Neural cell (in vitro differentiated cells): ENCODE data around the gene FNDC7. TPM values are rescaled to one million over a fixed set of nuclear protein-coding genes. Genes with fewer than 3 reads are reported as not detected.
"Not testable (repeated sequence)": the region's sequence is repeated elsewhere in the genome, so short reads cannot be mapped to it uniquely, and the experiment has no call there.

ENCODE experiments used
- H2AFZ ChIP-seq: fragments of 200-600, 300-800 bp; sonication (generic), shearing (Covaris generic); 2 replicates; pipeline ENCODE4 v1.6.0; 2014; ENCODE audit warnings: low read depth, mild to moderate bottlenecking, antibody characterized with exemption, low read length, moderate library complexity
- H3F3A ChIP-seq: fragments of 200-600 bp; shearing (Covaris generic); 2 replicates; pipeline ENCODE4 v1.6.1; 2016; ENCODE audit warnings: mild to moderate bottlenecking, moderate library complexity, mixed read lengths, antibody characterized with exemption, low read length; ENCODE audit not compliant: insufficient read depth, poor library complexity, severe bottlenecking
- H3K27ac ChIP-seq: fragments of 200-600, 300-800 bp; sonication (generic), shearing (Covaris generic); 2 replicates; pipeline ENCODE4 v1.5.1; 2014; ENCODE audit warnings: mild to moderate bottlenecking, low read length, moderate library complexity
- H3K27me3 ChIP-seq: fragments of 300-800, 200-600 bp; sonication (generic), shearing (Covaris generic); 2 replicates; pipeline ENCODE4 v1.6.0; 2014; ENCODE audit warnings: mild to moderate bottlenecking, low read depth, low read length, moderate library complexity; ENCODE audit not compliant: insufficient read depth
- H3K36me3 ChIP-seq: fragments of 300-800, 200-600 bp; sonication (generic), shearing (Covaris generic); 2 replicates; pipeline ENCODE4 v1.5.1; 2014; ENCODE audit warnings: mild to moderate bottlenecking, antibody characterized with exemption, low read length, moderate library complexity; ENCODE audit not compliant: insufficient read depth
- H3K4me2 ChIP-seq: fragments of 300-800, 200-600 bp; sonication (generic), shearing (Covaris generic); 2 replicates; pipeline ENCODE4 v1.6.0; 2014; ENCODE audit warnings: mild to moderate bottlenecking, low read length
- H3K4me3 ChIP-seq: fragments of 300-800, 200-600 bp; sonication (generic), shearing (Covaris generic); 2 replicates; pipeline ENCODE4 v1.5.1; 2014; ENCODE audit warnings: mild to moderate bottlenecking, low read length, moderate library complexity
- H3K79me2 ChIP-seq: fragments of 200-600 bp; shearing (Covaris generic); replicated peaks from 2 replicates; pipeline ENCODE4 v1.6.0; 2014; ENCODE audit warnings: mild to moderate bottlenecking, low read length, moderate library complexity; ENCODE audit not compliant: insufficient read depth
- H3K9ac ChIP-seq: fragments of 300-800, 200-600 bp; sonication (generic), shearing (Covaris generic); 2 replicates; pipeline ENCODE4 v1.6.1; 2016; ENCODE audit warnings: mild to moderate bottlenecking, low read length, mixed read lengths
- H3K9me2 ChIP-seq: fragments of 200-600 bp; shearing (Covaris generic); 2 replicates; pipeline ENCODE4 v1.6.1; 2016; ENCODE audit warnings: mild to moderate bottlenecking, low read length, mixed read lengths; ENCODE audit not compliant: insufficient read depth
- H3K9me3 ChIP-seq: fragments of 200-600, 300-800 bp; sonication (generic), shearing (Covaris generic); 2 replicates; pipeline ENCODE4 v1.6.1; 2016; ENCODE audit warnings: mild to moderate bottlenecking, mixed run types, low read length, moderate library complexity, mixed read lengths
- H4K20me1 ChIP-seq: fragments of 200-600 bp; shearing (Covaris generic); 2 replicates; pipeline ENCODE4 v1.6.1; 2016; ENCODE audit warnings: mild to moderate bottlenecking, mixed run types; ENCODE audit not compliant: insufficient read depth
- EP300 ChIP-seq: fragments of 450-650 bp; conservative IDR thresholded peaks from 2 replicates; pipeline ENCODE4 v1.6.1; 2014; ENCODE audit warnings: antibody characterized with exemption, mild to moderate bottlenecking, moderate library complexity; ENCODE audit not compliant: poor library complexity, severe bottlenecking
- EZH2 ChIP-seq: fragments of 200-600, 300-800 bp; shearing (Covaris generic), sonication (generic); IDR thresholded peaks from 2 replicates; pipeline ENCODE4 v1.6.1; 2014; ENCODE audit warnings: antibody characterized with exemption, low read length, borderline replicate concordance, mild to moderate bottlenecking; ENCODE audit not compliant: insufficient read depth, poor library complexity, severe bottlenecking
- MXI1 ChIP-seq: fragments of 450-650 bp; conservative IDR thresholded peaks from 2 replicates; pipeline ENCODE4 v1.6.1; 2014; ENCODE audit warnings: antibody characterized with exemption, mild to moderate bottlenecking; ENCODE audit not compliant: poor library complexity, severe bottlenecking
- POLR2AphosphoS5 ChIP-seq: IDR thresholded peaks from 2 replicates; pipeline ENCODE4 v1.6.1; 2012
- RAD21 ChIP-seq: fragments of 450-650 bp; conservative IDR thresholded peaks from 2 replicates; pipeline ENCODE4 v1.6.1; 2014; ENCODE audit warnings: antibody characterized with exemption, mild to moderate bottlenecking, moderate library complexity
- REST ChIP-seq: IDR thresholded peaks from 2 replicates; pipeline ENCODE4 v1.6.1; 2012; ENCODE audit warnings: borderline replicate concordance
- SMC3 ChIP-seq: fragments of 450-650 bp; conservative IDR thresholded peaks from 2 replicates; pipeline ENCODE4 v1.6.1; 2014; ENCODE audit warnings: antibody characterized with exemption, mild to moderate bottlenecking, moderate library complexity; ENCODE audit not compliant: poor library complexity
- TAF1 ChIP-seq: IDR thresholded peaks from 2 replicates; pipeline ENCODE4 v1.6.1; 2012; ENCODE audit warnings: low read depth
- polyA plus RNA-seq: library from polyadenylated mRNA; depleted of rRNA; stranded (reverse); fragments of >200 nt; gene quantifications from 2 replicates; pipeline ENCODE4 v1.2.3, GENCODE V29; 2014
- TF ChIP-seq, protein P1 (sequence below): fragments of 450-650 bp; IDR thresholded peaks from 2 replicates; pipeline ENCODE4 v1.5.1; 2014; ENCODE audit warnings: antibody characterized with exemption, mild to moderate bottlenecking, moderate library complexity; ENCODE audit not compliant: poor library complexity, severe bottlenecking

Gene FNDC7
- polyA plus RNA-seq, 1 donor from 2014 or later = not detected

- Histone ChIP-seq H4K20me1 (no peaks in the 10 kb centered on the region), H3K4me3 (no peak overlapping the region), H3K4me2 (no peak overlapping the region), H2AFZ (no peak overlapping the region), H3K36me3 (no peaks in the 10 kb centered on the region), H3K9me2 (no peaks in the 10 kb centered on the region), H3K27ac (no peak overlapping the region), H3F3A (no peaks in the 10 kb centered on the region), H3K9me3 (no peaks in the 10 kb centered on the region), H3K27me3 (no peaks in the 10 kb centered on the region), H3K9ac (no peak overlapping the region), H3K79me2 (no peaks in the 10 kb centered on the region)
- TF ChIP-seq SMC3 (no peak), EP300 (no peak), TAF1 (no peak), EZH2 (no peak), POLR2AphosphoS5 (no peak), REST (no peak), RAD21 (no peak), MXI1 (no peak)
- TF ChIP-seq, protein P1, sequence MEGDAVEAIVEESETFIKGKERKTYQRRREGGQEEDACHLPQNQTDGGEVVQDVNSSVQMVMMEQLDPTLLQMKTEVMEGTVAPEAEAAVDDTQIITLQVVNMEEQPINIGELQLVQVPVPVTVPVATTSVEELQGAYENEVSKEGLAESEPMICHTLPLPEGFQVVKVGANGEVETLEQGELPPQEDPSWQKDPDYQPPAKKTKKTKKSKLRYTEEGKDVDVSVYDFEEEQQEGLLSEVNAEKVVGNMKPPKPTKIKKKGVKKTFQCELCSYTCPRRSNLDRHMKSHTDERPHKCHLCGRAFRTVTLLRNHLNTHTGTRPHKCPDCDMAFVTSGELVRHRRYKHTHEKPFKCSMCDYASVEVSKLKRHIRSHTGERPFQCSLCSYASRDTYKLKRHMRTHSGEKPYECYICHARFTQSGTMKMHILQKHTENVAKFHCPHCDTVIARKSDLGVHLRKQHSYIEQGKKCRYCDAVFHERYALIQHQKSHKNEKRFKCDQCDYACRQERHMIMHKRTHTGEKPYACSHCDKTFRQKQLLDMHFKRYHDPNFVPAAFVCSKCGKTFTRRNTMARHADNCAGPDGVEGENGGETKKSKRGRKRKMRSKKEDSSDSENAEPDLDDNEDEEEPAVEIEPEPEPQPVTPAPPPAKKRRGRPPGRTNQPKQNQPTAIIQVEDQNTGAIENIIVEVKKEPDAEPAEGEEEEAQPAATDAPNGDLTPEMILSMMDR = no peak
These were observed 46.9 kb upstream of the FNDC7 start for GRCh38 chr1:108665771-108666170.

DNA sequence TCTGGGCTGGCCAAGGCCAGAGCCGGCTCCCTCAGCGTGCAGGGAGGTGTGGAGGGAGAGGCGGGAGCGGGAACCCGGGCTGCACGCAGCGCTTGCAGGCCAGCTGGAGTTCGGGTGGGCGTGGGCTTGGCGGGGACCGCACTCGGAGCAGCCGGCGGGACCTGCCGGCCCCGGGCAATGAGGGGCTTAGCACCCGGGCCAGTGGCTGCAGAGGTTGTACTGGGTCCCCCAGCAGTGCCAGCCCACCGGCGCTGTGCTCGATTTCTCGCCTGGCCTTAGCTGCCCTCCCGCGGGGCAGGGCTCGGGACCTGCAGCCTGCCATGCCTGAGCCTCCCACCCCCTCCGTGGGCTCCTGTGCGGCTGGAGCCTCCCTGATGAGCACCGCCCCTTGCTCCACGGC, 45.3 kb upstream of the FNDC7 start:
- not testable (repeated sequence) for H3K9ac ChIP-seq, H3K4me2 ChIP-seq

GRCh38 chr1:108668777-108669176, 43.9 kb upstream of the FNDC7 start:
- H3K27ac ChIP-seq = no peak overlapping the region
- no peaks in the 10 kb centered on the region for H4K20me1 ChIP-seq
- no peaks in the 10 kb centered on the region for H3K36me3 ChIP-seq
- no peak overlapping the region for H2AFZ ChIP-seq
- H3K4me3 ChIP-seq = no peak overlapping the region
- H3K4me2 ChIP-seq = no peak overlapping the region
- H3K27me3 ChIP-seq = no peaks in the 10 kb centered on the region
- no peaks in the 10 kb centered on the region for H3K9me3 ChIP-seq
- no peaks in the 10 kb centered on the region for H3K79me2 ChIP-seq
- H3K9me2 ChIP-seq = no peaks in the 10 kb centered on the region
- no peaks in the 10 kb centered on the region for H3F3A ChIP-seq
- H3K9ac ChIP-seq = no peak overlapping the region
- no peak for TF ChIP-seq SMC3
- TF ChIP-seq, protein P1 = no peak
- no peak for TF ChIP-seq EZH2
- no peak for TF ChIP-seq REST
- TF ChIP-seq TAF1 = no peak
- TF ChIP-seq RAD21 = no peak
- TF ChIP-seq EP300 = no peak
- TF ChIP-seq POLR2AphosphoS5 = no peak
- no peak for TF ChIP-seq MXI1

More for the DNA sequence above, 45.3 kb upstream of the FNDC7 start:
- H3K4me3 ChIP-seq, H3K27me3 ChIP-seq, H4K20me1 ChIP-seq, H3K27ac ChIP-seq, H3F3A ChIP-seq, H3K79me2 ChIP-seq, H2AFZ ChIP-seq, H3K9me3 ChIP-seq, H3K36me3 ChIP-seq, H3K9me2 ChIP-seq: not testable (repeated sequence)
